GM18909 (cell line): Measurements from ENCODE around the gene HOXA3.

Source experiments
- ATAC-seq: cut with Tn5 transposase; IDR thresholded peaks from one replicate; pipeline ENCODE4 v1.9.1; 2021; ENCODE audit warnings: mild to moderate bottlenecking; ENCODE audit not compliant: unreplicated experiment, poor library complexity

Gene HOXA3

DNA sequence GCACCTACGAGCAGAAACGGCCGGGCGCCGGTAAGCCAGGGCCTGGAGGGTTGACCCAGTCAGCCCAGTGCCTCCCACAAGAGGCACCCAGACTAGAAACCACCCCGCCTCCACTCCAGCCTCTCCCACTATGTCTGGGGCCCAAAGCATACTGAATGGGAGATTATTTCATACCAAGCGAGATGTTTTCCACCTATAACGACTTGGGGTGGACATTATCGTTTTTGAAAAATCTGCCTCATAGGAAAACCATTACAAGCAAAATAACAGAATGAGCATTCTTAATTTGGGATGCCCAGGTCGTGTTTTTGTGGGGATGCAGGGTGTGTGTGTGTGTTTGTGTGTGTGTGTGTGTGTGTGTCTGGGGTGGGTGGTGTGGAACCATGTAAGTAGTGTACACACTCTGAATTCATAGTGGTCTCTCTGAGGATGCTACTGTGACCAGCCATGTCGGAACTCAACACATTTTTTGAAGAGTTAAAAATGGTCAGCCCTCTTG is 6.4 kb downstream of the HOXA3 start:
- no peak for ATAC-seq

DNA sequence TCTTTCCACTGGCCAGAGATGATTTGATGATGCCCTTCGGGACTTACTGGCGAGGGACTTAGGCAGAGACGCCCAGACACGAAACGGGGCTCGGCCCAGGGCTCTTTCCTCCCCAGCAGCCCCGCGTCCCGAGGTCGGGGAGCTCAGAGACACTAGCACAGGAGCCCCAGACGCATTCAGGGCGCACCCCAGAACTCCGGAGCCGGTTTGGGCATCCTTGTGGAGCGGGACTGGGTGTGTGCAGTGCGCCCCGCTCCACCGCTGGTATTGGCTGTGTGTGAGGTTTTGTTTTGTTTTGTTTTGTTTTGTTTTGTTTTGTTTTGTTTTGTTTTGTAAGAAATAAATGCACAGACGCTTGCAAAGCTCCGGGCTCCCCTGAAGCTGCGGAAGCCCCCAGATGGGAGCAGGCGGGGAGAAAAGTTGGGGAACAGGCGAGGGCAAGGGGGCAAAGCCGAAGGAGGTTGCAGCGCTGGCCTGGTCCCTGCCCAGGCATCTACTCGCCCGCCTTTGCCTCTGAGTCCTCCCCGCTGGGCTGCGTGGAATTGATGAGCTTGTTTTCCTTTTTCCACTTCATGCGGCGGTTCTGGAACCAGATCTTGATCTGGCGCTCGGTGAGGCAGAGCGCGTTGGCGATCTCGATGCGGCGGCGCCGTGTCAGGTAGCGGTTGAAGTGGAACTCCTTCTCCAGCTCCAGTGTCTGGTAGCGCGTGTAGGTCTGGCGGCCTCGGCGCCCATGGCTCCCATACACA is 7.0 kb downstream of the HOXA3 start:
- no peak for ATAC-seq

- ATAC-seq, result no peak
Observed at GRCh38 chr7:27144781-27145164, 7.6 kb downstream of the HOXA3 start.

GRCh38 chr7:27143950-27144780 is 8.2 kb downstream of the HOXA3 start:
- no peak for ATAC-seq

DNA sequence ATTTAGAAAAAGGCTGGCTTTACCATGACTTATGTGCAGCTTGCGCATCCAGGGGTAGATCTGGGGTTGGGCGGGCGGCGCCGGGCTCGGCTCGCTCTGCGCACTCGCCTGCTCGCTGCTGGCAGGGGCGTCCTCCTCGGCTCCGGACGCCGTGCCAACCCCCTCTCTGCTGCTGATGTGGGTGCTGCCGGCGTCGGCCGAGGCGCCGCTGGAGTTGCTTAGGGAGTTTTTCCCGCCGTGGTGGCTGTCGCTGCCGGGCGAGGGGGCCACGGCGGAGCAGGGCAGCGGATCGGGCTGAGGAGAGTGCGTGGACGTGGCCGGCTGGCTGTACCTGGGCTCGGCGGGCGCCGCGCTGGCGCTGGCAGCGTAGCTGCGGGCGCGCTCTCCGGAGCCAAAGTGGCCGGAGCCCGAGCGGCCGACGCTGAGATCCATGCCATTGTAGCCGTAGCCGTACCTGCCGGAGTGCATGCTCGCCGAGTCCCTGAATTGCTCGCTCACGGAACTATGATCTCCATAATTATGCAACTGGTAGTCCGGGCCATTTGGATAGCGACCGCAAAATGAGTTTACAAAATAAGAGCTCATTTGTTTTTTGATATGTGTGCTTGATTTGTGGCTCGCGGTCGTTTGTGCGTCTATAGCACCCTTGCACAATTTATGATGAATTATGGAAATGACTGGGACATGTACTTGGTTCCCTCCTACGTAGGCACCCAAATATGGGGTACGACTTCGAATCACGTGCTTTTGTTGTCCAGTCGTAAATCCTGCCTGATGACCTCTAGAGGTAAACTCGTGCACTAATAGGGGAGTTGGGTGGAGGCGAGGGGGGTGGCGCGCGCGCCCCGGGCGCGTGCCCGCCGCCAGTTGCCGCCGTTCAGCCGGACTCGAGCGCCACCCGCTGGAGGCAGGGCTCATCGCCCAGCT is 9.1 kb downstream of the HOXA3 start, which contains the start of gene HOXA5:
Gene HOXA5, minus strand, starts transcription at position 659 of the 927 bp plus-strand sequence. Its CDS starts 74 bp downstream, at position 585.
- ATAC-seq, result no peak

DNA sequence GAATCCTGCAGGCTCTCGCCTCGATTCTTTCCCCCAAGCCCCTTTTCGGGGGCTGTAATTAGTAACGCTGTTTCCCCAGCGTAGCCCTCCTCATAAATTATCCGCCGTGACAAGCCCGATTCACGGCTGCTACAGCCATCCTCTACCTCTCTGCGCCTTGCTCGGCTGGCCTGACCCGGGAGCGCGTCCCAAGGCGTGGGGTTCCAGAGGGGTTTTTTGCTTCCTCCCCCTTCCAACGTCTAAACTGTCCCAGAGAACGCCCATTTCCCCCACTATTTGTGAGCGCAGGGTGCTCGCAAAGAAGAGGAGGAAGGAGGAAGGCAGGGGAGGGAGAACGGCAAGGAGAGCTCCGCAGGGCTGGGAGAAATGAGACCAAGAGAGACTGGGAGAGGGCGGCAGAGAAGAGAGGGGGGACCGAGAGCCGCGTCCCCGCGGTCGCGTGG is 9.8 kb downstream of the HOXA3 start:
- ATAC-seq, result no peak

GRCh38 chr7:27141923-27142579 is 10.3 kb downstream of the HOXA3 start:
- ATAC-seq, result no peak

DNA sequence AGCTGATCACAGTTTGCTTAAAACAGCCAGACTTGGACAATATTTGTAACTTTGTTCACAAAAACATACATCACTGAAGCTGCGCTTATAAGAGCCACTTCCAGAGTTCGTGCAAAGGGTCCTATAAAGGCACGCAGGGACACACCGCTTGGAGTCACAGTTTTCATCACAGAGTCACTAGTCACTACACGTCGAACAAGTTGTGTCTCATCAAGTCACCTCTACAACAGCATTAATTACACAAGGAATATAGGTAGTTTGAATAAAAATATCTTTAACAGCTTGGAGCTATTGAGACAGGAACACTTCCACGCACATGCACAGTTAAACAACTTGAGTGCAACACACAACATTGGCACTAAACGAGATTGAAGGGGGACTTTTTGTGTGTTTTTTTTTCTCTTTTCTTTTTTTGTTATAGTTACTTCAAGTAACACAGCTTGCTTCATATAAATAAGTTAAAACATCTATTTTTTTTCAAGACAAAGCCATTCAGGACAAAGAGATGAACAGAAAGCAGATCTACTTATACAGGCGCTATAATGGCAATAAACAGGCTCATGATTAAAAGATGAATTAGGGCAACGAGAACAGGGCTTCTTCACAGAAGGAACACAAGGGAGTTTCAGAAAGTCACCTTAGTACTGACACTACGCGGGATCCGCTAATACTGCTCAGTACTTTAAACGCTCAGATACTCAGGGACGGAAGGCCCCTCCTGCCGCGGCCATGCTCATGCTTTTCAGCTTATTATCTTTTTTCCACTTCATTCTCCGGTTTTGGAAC is 11.1 kb downstream of the HOXA3 start:
- no peak for ATAC-seq

GRCh38 chr7:27140126-27140857 is 12.1 kb downstream of the HOXA3 start:
- ATAC-seq, result no peak

- no peak for ATAC-seq
Observed at GRCh38 chr7:27139334-27140125, 12.9 kb downstream of the HOXA3 start.

DNA sequence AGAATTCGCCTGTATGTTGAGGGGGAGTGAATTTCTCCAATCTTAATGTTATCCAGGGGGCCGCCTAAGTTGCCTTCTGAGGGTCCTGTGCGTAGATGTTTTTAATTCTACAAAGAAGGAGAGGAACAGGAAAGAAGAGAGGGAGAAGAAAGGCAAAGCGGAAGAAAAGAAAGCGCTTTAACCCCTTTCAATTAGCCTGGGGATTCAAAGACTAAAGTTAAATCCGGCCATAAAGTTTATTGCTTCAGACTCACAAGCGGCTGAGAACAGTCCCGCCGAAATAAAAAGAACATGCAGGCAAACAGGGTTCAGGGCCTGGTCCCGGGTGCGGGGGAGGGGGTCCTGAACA is 13.4 kb downstream of the HOXA3 start:
- ATAC-seq, result no peak

DNA sequence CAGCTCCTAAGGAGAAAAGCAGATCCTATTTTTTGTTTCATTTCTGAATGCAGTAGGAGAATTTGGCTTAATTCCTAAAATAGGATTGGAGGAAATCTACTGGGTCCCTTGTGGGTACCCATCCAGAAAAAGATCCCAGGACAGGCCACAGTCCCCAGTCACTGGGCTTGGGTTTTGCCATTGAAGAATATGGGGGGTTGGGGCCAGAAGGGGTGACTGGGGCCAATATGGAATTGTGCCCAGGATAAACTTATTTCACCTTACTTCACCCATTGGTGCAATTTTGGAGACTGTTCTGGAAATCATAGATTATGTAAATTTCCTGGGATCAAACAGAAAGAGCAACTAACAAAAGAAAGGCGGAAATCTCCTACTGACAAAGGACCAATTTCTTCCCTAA is 13.9 kb downstream of the HOXA3 start:
- no peak for ATAC-seq

DNA sequence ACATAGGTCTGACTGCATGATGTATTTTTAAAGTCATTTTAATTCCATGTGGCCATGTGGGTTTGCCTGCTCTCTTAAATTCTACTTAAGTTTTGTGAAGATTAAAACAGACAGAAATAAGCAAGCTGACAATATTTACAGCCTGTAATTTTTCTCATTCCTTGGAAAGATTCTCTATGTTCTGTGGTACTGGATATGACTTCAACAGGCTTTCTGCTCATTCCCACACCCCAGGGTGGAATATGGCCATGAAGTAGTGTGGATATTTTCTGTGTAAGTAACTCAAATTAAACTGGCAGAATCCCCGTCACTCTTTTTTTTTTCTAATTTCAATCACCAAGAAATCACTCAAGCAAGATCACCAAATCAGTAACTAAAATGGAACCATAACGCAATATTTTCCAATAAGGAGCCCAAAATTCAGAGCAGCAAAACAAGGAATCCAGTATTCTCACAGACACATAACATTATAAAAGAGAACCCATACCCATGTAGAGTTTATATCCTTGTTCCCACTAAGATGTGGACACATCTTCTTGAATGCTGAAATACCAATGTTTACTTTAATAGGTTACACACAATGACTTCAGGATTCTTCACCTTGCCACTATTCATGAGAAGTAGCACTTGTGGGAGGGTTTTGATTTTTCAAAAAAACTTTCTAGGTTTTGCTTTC is 14.6 kb downstream of the HOXA3 start:
- ATAC-seq, result no peak

DNA sequence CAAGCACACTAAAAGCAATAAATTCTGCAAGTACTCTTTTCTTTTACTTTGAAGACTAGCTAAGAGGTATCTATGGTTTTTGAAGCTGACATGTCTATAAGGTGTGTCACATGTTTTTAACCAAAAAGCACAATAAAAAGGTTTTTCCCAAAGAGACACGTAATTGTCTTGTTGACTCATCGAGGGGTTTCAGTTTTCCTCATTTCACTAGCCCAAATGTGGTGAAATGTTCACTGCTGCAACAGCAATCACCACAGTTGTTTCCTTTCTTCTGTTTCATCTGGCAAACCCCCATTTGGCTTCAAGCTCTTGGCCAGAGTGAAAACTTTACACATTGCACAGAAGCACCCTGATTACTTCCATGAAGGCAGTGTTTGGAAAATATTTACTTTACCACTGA is 18.0 kb downstream of the HOXA3 start:
- no peak for ATAC-seq

- ATAC-seq, result no peak
Observed at GRCh38 chr7:27133409-27134231, 18.8 kb downstream of the HOXA3 start.

DNA sequence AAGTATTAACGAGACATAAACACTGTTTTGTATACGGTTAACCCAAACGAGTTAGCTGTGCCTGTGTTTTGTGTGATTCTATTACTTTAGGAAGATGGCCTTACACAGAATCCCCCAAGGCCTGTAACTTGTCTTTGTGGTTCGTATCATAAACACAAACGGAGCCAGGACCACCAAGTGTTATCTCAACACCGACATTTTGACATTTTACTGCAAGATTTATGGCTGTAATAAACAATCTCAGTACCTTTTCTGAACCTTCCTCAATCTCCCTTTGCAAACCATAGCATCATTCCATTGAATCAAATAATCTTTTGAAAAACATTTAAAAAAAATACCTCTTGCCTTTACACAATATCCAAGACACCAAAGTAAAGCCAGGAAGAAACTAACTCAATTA is 19.4 kb downstream of the HOXA3 start:
- no peak for ATAC-seq
